Caco-2 (cell line): ENCODE measurements around the gene UNC119. TPM values are rescaled to one million over a fixed set of nuclear protein-coding genes. Genes with fewer than 3 reads are reported as not detected.

Source experiments
- BruUV-seq: library from RNA; stranded (reverse); fragments of 400-500 nt; replicated peaks from 2 replicates; lab custom pipeline; 2021; lab: Mats Ljungman, UMichigan
- CTCF ChIA-PET: fragments of 300-600 bp; sonication (Branson Sonifier 250); formaldehyde crosslinking; loops from one replicate; lab custom pipeline; 2022; ENCODE audit warnings: antibody characterized with exemption; lab: Charles Lee
- POLR2A ChIA-PET: fragments of 300-600 bp; sonication (Branson Sonifier 250); formaldehyde crosslinking; loops from one replicate; lab custom pipeline; 2022; ENCODE audit warnings: antibody characterized with exemption; lab: Charles Lee
- DNase-seq, 2 experiments: peaks; one replicate each; pipeline versions ENCODE4 v3.0.0 to v3.0.0-alpha.2; 2020 to 2022
- H3K27me3 ChIP-seq: replicated peaks from 2 replicates; pipeline ENCODE4 v1.6.0; 2011; ENCODE audit warnings: low read length; ENCODE audit not compliant: control insufficient read depth, insufficient read depth
- H3K36me3 ChIP-seq: 2 replicates; pipeline ENCODE4 v1.5.1; 2011; ENCODE audit warnings: low read length; ENCODE audit not compliant: control insufficient read depth, insufficient read depth
- H3K4me1 ChIP-seq: fragments of 250-450 bp; sonication (Bioruptor Pico); 2 replicates; pipeline ENCODE4 v1.5.1; 2020; ENCODE audit warnings: mild to moderate bottlenecking
- H3K4me3 ChIP-seq: 2 replicates; pipeline ENCODE4 v1.5.1; 2011; ENCODE audit warnings: low read depth, mild to moderate bottlenecking, control low read depth, low read length
- H3K9me3 ChIP-seq: fragments of 250-450 bp; sonication (Bioruptor Pico); 2 replicates; pipeline ENCODE4 v1.5.1; 2020; ENCODE audit warnings: mild to moderate bottlenecking, moderate library complexity
- H3K27ac Mint-ChIP-seq: one replicate; pipeline ENCODE4 v1.8.0; 2022; ENCODE audit warnings: mixed read lengths; ENCODE audit not compliant: unreplicated experiment
- H3K27me3 Mint-ChIP-seq: one replicate; pipeline ENCODE4 v1.8.0; 2022; ENCODE audit warnings: mixed read lengths; ENCODE audit not compliant: insufficient read depth, unreplicated experiment
- H3K36me3 Mint-ChIP-seq: one replicate; pipeline ENCODE4 v1.8.0; 2022; ENCODE audit warnings: mild to moderate bottlenecking, mixed read lengths; ENCODE audit not compliant: insufficient read depth, unreplicated experiment
- H3K4me1 Mint-ChIP-seq: one replicate; pipeline ENCODE4 v1.8.0; 2022; ENCODE audit warnings: low read depth, mixed read lengths; ENCODE audit not compliant: unreplicated experiment
- H3K4me3 Mint-ChIP-seq: one replicate; pipeline ENCODE4 v1.8.0; 2022; ENCODE audit warnings: mild to moderate bottlenecking, moderate library complexity, mixed read lengths; ENCODE audit not compliant: unreplicated experiment
- H3K9me3 Mint-ChIP-seq: one replicate; pipeline ENCODE4 v1.8.0; 2022; ENCODE audit warnings: mixed read lengths; ENCODE audit not compliant: unreplicated experiment
- CTCF ChIP-seq, 2 experiments: fragments of 200-600 bp in 1 of 2; IDR thresholded peaks; 1 replicate in 1 of 2; 2 replicates in 1 of 2; pipeline versions ENCODE4 v1.5.1 to v1.8.0; 2011 to 2022; ENCODE audit warnings: antibody characterized with exemption in 1 of 2, control low read depth in 1 of 2, inconsistent platforms in 1 of 2, low read depth in 1 of 2, low read length in 1 of 2, mild to moderate bottlenecking in 1 of 2, moderate library complexity in 1 of 2; ENCODE audit not compliant: insufficient read depth in 1 of 2, severe bottlenecking in 1 of 2, unreplicated experiment in 1 of 2
- intact Hi-C: fragments of 100-400 bp; cut with micrococcal nuclease; formaldehyde crosslinking; loops from one replicate; pipeline ENCODE4 v1.10.0; 2022; ENCODE audit not compliant: unreplicated experiment
- total RNA-seq: library from RNA; stranded (reverse); gene quantifications from 2 replicates; pipeline ENCODE4 v1.2.3, GENCODE V29; 2022

The UNC119 gene
- total RNA-seq, 1 experiment from 2014 or later, result 40.5 TPM

GRCh38 chr17:28506763-28507487 lies 45.5 kb downstream of the UNC119 start:
- H3K36me3 ChIP-seq, result no peaks in the 10 kb centered on the region
- no peaks in the 10 kb centered on the region for H3K36me3 Mint-ChIP-seq
- TF ChIP-seq CTCF (IDR thresholded peaks at IDR 0.05; ENCODE audit: insufficient read depth in 1 of 2, low read depth in 1 of 2, low read length in 1 of 2, severe bottlenecking in 1 of 2, unreplicated experiment in 1 of 2), result no peak
- ChIA-PET CTCF (interaction anchor here (1.2 kb wide), 1 partner anchor 12 kb away, joined by 3 read pairs; no protein-coding TSS in a partner anchor), POLR2A (no interaction called here)
- no peaks in the 10 kb centered on the region for H3K9me3 Mint-ChIP-seq
- no peak overlapping the region for H3K4me3 ChIP-seq
- no peaks in the 10 kb centered on the region for H3K9me3 ChIP-seq
- no peak overlapping the region for H3K4me3 Mint-ChIP-seq
- intact Hi-C loops, result no loop called here
- no TSS peak for BruUV-seq
- H3K4me1 Mint-ChIP-seq, result no peaks in the 10 kb centered on the region
- H3K27ac Mint-ChIP-seq, result no peak overlapping the region
- DNase-seq, result no peak
- no peaks in the 10 kb centered on the region for H3K4me1 ChIP-seq
- no peaks in the 10 kb centered on the region for H3K27me3 ChIP-seq
- H3K27me3 Mint-ChIP-seq, result no peaks in the 10 kb centered on the region

- no peak for TF ChIP-seq CTCF (IDR thresholded peaks at IDR 0.05; ENCODE audit: insufficient read depth in 1 of 2, low read depth in 1 of 2, low read length in 1 of 2, severe bottlenecking in 1 of 2, unreplicated experiment in 1 of 2)
- no peaks in the 10 kb centered on the region for H3K4me1 ChIP-seq
- no peaks in the 10 kb centered on the region for H3K27me3 ChIP-seq
- H3K36me3 ChIP-seq, result no peaks in the 10 kb centered on the region
- H3K4me3 Mint-ChIP-seq, result no peak within 1 kb of the TSS
- H3K9me3 ChIP-seq, result no peaks in the 10 kb centered on the region
- H3K9me3 Mint-ChIP-seq, result no peaks in the 10 kb centered on the region
- H3K4me3 ChIP-seq, result no peak within 1 kb of the TSS
- H3K27me3 Mint-ChIP-seq, result no peaks in the 10 kb centered on the region
- ChIA-PET POLR2A (no interaction called here), CTCF (interaction anchor here (1.2 kb wide), 1 partner anchor 11 kb away, joined by 3 read pairs; no protein-coding TSS in a partner anchor)
- no peak for DNase-seq
- no TSS peak for BruUV-seq
- intact Hi-C loops, result no loop called here
- H3K36me3 Mint-ChIP-seq, result no peaks in the 10 kb centered on the region
- no peaks in the 10 kb centered on the region for H3K4me1 Mint-ChIP-seq
- H3K27ac Mint-ChIP-seq, result no peak within 1 kb of the TSS
These were observed 46.3 kb downstream of the UNC119 start, which contains the start of gene FOXN1 for GRCh38 chr17:28505986-28506665. FOXN1 (plus strand) TSS chr17:28506348; CDS start chr17:28523970, 17,622 bp downstream.

GRCh38 chr17:28503420-28503819 lies 49.0 kb downstream of the UNC119 start:
- no peak for DNase-seq
- H3K4me1 Mint-ChIP-seq, result peaks cover under 1% of the 10 kb centered on the region
- Histone ChIP-seq H3K27me3 (no peaks in the 10 kb centered on the region), H3K9me3 (no peaks in the 10 kb centered on the region), H3K4me1 (no peaks in the 10 kb centered on the region), H3K36me3 (no peaks in the 10 kb centered on the region), H3K4me3 (no peak overlapping the region)
- TF ChIP-seq CTCF (IDR thresholded peaks at IDR 0.05; ENCODE audit: insufficient read depth in 1 of 2, low read depth in 1 of 2, low read length in 1 of 2, severe bottlenecking in 1 of 2, unreplicated experiment in 1 of 2), result no peak
- H3K27me3 Mint-ChIP-seq, result no peaks in the 10 kb centered on the region
- intact Hi-C loops, result no loop called here
- H3K4me3 Mint-ChIP-seq, result no peak overlapping the region
- H3K9me3 Mint-ChIP-seq, result no peaks in the 10 kb centered on the region
- BruUV-seq, result no TSS peak
- H3K27ac Mint-ChIP-seq, result no peak overlapping the region
- CTCF ChIA-PET, result interaction anchor here (2.1 kb wide), 1 partner anchor 37 kb away, joined by 7 read pairs; no protein-coding TSS in a partner anchor
- no peaks in the 10 kb centered on the region for H3K36me3 Mint-ChIP-seq
- POLR2A ChIA-PET, result no interaction called here
